Measurements from ENCODE around the gene STMN3.

The STMN3 gene

DNA sequence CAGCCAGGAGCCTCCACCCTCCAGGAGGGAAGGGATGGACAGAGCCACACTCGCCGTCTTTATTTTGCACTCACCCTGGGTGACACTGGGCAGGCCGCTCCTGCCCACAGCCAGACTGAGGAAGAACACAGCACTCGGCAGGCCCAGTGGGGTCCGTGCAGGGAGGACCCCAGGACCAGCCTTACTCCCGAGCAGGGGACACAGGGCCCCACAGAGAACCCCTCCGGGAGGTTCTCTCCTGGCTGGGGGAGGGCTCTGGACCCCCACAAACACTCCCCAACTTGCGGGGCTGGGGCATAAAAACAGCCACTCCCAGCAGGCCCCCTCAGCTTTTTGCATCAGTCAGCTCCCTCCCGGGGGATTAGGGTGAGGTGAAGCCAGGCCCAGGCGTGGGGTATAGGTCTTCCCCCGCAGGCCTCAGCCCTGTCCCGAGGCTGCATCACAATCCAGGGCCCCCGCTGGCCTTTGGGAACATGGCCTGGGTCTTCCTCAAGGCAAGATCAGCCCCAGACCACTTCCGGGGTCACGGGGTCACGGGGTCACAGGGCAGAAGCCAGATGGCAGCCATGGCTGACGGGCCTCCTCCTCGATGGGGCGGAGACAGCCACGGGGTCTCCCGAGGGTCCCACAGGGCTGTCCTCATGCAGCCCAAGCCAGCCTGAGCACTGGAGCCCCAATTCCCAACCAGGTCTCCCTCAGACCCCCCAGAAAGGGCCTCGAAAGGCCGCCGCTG, 46.4 kb upstream of the STMN3 start:
- TF ChIP-seq, protein P1, sequence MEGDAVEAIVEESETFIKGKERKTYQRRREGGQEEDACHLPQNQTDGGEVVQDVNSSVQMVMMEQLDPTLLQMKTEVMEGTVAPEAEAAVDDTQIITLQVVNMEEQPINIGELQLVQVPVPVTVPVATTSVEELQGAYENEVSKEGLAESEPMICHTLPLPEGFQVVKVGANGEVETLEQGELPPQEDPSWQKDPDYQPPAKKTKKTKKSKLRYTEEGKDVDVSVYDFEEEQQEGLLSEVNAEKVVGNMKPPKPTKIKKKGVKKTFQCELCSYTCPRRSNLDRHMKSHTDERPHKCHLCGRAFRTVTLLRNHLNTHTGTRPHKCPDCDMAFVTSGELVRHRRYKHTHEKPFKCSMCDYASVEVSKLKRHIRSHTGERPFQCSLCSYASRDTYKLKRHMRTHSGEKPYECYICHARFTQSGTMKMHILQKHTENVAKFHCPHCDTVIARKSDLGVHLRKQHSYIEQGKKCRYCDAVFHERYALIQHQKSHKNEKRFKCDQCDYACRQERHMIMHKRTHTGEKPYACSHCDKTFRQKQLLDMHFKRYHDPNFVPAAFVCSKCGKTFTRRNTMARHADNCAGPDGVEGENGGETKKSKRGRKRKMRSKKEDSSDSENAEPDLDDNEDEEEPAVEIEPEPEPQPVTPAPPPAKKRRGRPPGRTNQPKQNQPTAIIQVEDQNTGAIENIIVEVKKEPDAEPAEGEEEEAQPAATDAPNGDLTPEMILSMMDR (IDR thresholded peaks at IDR 0.05; ENCODE audit: borderline replicate concordance, control extremely low read depth, extremely low read depth, insufficient read depth, missing control alignments) = no peak
- in situ Hi-C loops (cut with MboI; ENCODE audit: low sequenced_read_pairs, unreplicated experiment) = loop anchor here (10.0 kb wide), 1 partner anchor 155 kb away; no protein-coding TSS in a partner anchor
- peak; percentile 24 for DNase-seq (ENCODE audit: low spot score)

DNA sequence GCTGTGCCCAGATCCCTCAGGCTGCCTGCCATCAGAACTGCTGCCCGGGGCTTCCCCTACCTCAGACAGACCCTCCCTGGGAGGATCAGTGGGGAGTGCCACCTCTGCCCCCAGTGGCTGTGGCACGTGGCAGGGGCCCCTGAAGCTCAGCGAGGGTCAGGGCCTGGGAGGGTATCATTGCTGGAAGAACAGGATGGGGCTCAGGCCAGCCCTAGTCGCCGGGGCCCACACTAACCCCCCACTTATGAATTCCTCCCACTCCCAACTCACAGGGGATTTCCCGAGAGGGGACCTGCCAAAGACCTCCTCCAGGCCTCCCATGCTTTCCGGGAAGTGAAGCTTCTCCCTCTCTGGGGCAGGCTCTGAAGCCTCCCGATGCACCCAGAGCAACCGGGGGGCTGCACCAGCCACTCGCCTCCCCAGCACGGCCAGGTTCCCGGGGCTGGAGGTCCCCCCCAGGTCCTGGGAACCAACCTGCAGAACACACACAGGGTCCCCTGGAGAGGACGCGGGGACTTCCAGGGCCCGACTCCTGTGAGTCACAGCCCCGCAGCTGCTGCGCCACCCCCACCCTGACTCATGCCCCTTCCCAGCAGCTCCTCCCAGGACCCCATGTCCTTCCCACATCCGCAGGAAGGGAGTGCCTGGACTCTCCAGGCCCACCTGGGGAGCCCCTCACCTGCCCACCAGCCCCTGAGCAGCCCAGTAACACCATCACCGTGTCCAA, 45.7 kb upstream of the STMN3 start:
- in situ Hi-C loops (cut with MboI; ENCODE audit: low sequenced_read_pairs, unreplicated experiment) = no loop called here
- TF ChIP-seq, protein P1 (IDR thresholded peaks at IDR 0.05; ENCODE audit: borderline replicate concordance, control extremely low read depth, extremely low read depth, insufficient read depth, missing control alignments) = no peak
- DNase-seq (ENCODE audit: low spot score) = peak; percentile 82

DNA sequence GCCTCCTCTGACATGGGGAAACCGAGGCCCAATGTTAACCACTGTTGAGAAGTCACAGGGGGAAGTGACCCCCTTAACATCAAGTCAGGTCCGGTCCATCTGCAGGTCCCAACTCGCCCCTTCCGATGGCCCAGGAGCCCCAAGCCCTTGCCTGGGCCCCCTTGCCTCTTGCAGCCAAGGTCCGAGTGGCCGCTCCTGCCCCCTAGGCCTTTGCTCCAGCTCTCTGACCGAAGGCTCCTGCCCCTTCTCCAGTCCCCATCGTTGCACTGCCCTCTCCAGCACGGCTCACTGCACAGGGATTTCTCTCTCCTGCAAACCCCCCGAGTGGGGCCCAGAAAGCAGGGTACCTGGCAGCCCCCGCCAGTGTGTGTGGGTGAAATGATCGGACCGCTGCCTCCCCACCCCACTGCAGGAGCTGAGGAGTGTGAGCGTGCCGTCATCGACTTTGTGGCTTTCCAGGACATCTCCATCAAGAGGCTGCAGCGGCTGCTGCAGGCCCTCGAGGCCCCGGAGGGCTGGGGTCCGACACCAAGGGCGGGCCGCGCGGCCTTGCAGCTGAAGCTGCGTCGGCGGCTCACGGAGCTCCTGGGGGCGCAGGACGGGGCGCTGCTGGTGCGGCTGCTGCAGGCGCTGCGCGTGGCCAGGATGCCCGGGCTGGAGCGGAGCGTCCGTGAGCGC, 44.8 kb upstream of the STMN3 start:
- DNase-seq (ENCODE audit: low spot score) = no peak
- in situ Hi-C loops (cut with MboI; ENCODE audit: low sequenced_read_pairs, unreplicated experiment) = no loop called here
- TF ChIP-seq, protein P1 (IDR thresholded peaks at IDR 0.05; ENCODE audit: borderline replicate concordance, control extremely low read depth, extremely low read depth, insufficient read depth, missing control alignments) = no peak

DNA sequence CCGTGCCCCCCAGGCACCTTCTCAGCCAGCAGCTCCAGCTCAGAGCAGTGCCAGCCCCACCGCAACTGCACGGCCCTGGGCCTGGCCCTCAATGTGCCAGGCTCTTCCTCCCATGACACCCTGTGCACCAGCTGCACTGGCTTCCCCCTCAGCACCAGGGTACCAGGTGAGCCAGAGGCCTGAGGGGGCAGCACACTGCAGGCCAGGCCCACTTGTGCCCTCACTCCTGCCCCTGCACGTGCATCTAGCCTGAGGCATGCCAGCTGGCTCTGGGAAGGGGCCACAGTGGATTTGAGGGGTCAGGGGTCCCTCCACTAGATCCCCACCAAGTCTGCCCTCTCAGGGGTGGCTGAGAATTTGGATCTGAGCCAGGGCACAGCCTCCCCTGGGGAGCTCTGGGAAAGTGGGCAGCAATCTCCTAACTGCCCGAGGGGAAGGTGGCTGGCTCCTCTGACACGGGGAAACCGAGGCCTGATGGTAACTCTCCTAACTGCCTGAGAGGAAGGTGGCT, 44.2 kb upstream of the STMN3 start:
- TF ChIP-seq, protein P1 (IDR thresholded peaks at IDR 0.05; ENCODE audit: borderline replicate concordance, control extremely low read depth, extremely low read depth, insufficient read depth, missing control alignments) = no peak
- in situ Hi-C loops (cut with MboI; ENCODE audit: low sequenced_read_pairs, unreplicated experiment) = no loop called here
- DNase-seq (ENCODE audit: low spot score) = no peak

DNA sequence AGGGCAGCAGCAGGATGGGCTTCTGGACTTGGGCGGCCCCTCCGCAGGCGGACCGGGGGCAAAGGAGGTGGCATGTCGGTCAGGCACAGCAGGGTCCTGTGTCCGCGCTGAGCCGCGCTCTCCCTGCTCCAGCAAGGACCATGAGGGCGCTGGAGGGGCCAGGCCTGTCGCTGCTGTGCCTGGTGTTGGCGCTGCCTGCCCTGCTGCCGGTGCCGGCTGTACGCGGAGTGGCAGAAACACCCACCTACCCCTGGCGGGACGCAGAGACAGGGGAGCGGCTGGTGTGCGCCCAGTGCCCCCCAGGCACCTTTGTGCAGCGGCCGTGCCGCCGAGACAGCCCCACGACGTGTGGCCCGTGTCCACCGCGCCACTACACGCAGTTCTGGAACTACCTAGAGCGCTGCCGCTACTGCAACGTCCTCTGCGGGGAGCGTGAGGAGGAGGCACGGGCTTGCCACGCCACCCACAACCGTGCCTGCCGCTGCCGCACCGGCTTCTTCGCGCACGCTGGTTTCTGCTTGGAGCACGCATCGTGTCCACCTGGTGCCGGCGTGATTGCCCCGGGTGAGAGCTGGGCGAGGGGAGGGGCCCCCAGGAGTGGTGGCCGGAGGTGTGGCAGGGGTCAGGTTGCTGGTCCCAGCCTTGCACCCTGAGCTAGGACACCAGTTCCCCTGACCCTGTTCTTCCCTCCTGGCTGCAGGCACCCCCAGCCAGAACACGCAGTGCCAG, 43.6 kb upstream of the STMN3 start, which contains the start of gene TNFRSF6B:
TSS of gene TNFRSF6B (plus strand) at position 25 of the 729 bp plus-strand sequence. CDS start at position 141, 116 bp downstream.
- no peak for DNase-seq (ENCODE audit: low spot score)
- TF ChIP-seq, protein P1 (IDR thresholded peaks at IDR 0.05; ENCODE audit: borderline replicate concordance, control extremely low read depth, extremely low read depth, insufficient read depth, missing control alignments) = no peak
- in situ Hi-C loops (cut with MboI; ENCODE audit: low sequenced_read_pairs, unreplicated experiment) = no loop called here

DNA sequence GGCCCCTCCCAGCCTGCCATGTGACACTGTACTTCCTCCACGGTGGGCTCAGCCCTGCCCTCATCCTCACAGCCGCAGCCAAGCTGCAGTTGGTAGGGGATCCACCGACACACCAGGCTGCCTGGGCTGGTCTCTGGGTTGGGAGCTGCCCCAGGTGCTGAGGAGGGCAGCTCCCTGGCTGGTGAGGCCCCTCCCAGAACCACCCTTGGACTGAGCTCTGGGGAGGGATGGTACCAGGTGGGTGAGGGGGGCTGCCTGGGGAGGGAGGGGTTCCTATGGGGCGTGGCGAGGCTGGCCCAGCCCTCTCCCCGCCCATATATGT, 43.0 kb upstream of the STMN3 start:
- TF ChIP-seq, protein P1 (IDR thresholded peaks at IDR 0.05; ENCODE audit: borderline replicate concordance, control extremely low read depth, extremely low read depth, insufficient read depth, missing control alignments) = no peak
- in situ Hi-C loops (cut with MboI; ENCODE audit: low sequenced_read_pairs, unreplicated experiment) = no loop called here
- DNase-seq (ENCODE audit: low spot score) = no peak

All from GM13976 (cell line).